ENCODE data around the gene SLC6A13.

SLC6A13 gene

GRCh38 chr12:171743-172676 lies 90.6 kb downstream of the SLC6A13 start:
- DNase-seq: no peak
- Histone ChIP-seq H3K36me3 (no peaks in the 10 kb centered on the region), H3K9me3 (ENCODE audit: severe bottlenecking) (no peaks in the 10 kb centered on the region), H3K27me3 (ENCODE audit: insufficient read depth, low read depth, severe bottlenecking) (no peaks in the 10 kb centered on the region), H3K27ac (no peak overlapping the region), H3K4me3 (ENCODE audit: low read depth, low read length) (no peak overlapping the region)
- TF ChIP-seq, protein P1, sequence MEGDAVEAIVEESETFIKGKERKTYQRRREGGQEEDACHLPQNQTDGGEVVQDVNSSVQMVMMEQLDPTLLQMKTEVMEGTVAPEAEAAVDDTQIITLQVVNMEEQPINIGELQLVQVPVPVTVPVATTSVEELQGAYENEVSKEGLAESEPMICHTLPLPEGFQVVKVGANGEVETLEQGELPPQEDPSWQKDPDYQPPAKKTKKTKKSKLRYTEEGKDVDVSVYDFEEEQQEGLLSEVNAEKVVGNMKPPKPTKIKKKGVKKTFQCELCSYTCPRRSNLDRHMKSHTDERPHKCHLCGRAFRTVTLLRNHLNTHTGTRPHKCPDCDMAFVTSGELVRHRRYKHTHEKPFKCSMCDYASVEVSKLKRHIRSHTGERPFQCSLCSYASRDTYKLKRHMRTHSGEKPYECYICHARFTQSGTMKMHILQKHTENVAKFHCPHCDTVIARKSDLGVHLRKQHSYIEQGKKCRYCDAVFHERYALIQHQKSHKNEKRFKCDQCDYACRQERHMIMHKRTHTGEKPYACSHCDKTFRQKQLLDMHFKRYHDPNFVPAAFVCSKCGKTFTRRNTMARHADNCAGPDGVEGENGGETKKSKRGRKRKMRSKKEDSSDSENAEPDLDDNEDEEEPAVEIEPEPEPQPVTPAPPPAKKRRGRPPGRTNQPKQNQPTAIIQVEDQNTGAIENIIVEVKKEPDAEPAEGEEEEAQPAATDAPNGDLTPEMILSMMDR (IDR thresholded peaks at IDR 0.05; ENCODE audit: low read depth, low read length): no peak

- TF ChIP-seq, protein P1 (IDR thresholded peaks at IDR 0.05; ENCODE audit: low read depth, low read length): no peak
- no peaks in the 10 kb centered on the region for H3K27me3 ChIP-seq (ENCODE audit: insufficient read depth, low read depth, severe bottlenecking)
These were observed 91.4 kb downstream of the SLC6A13 start for GRCh38 chr12:171276-171675.

More at GRCh38 chr12:171276-171675, 91.4 kb downstream of the SLC6A13 start:
- no peak for DNase-seq
- Histone ChIP-seq H3K27ac (no peak overlapping the region), H3K9me3 (ENCODE audit: severe bottlenecking) (no peaks in the 10 kb centered on the region), H3K36me3 (no peaks in the 10 kb centered on the region), H3K4me3 (ENCODE audit: low read depth, low read length) (no peak overlapping the region)

All from WERI-Rb-1 (cell line).